WTC11 (cell line): ENCODE data around the gene NUDT22. TPM values are rescaled to one million over a fixed set of nuclear protein-coding genes. Genes with fewer than 3 reads are reported as not detected.

ENCODE experiments used
- ATAC-seq: fragments of 200-7000 bp; cut with Tn5 transposase; 2 replicates; pipeline ENCODE4 v1.10.0; 2021; ENCODE audit warnings: mild to moderate bottlenecking, moderate library complexity
- CTCF ChIA-PET: fragments of 300-600 bp; sonication (Branson Sonifier 250); formaldehyde crosslinking; loops from one replicate; lab custom pipeline; 2021; ENCODE audit warnings: antibody characterized with exemption; lab: Charles Lee
- POLR2A ChIA-PET: fragments of 350-600 bp; sonication (Branson Sonifier 250); formaldehyde crosslinking; loops from one replicate; lab custom pipeline; 2021; ENCODE audit warnings: antibody characterized with exemption; lab: Charles Lee
- DNase-seq: peaks from one replicate; pipeline ENCODE4 v3.0.0; 2021; ENCODE audit warnings: low spot score
- H3K27ac Mint-ChIP-seq: 2 replicates; pipeline ENCODE4 v1.8.0; 2021; ENCODE audit warnings: mixed read lengths
- H3K27me3 Mint-ChIP-seq: 2 replicates; pipeline ENCODE4 v1.8.0; 2021; ENCODE audit warnings: low read depth, mild to moderate bottlenecking, moderate library complexity, mixed read lengths
- H3K36me3 Mint-ChIP-seq: 2 replicates; pipeline ENCODE4 v1.8.0; 2021; ENCODE audit warnings: mixed read lengths
- H3K4me1 Mint-ChIP-seq: 2 replicates; pipeline ENCODE4 v1.8.0; 2022; ENCODE audit warnings: mixed read lengths
- H3K4me3 Mint-ChIP-seq: 2 replicates; pipeline ENCODE4 v1.8.0; 2021; ENCODE audit warnings: mild to moderate bottlenecking, moderate library complexity, mixed read lengths
- H3K9me3 Mint-ChIP-seq: 2 replicates; pipeline ENCODE4 v1.8.0; 2021; ENCODE audit warnings: mixed read lengths
- ATF1 ChIP-seq: sonication (generic); formaldehyde crosslinking; IDR thresholded peaks from 2 replicates; pipeline ENCODE4 v1.8.1; 2023; ENCODE audit warnings: mild to moderate bottlenecking, moderate library complexity, missing genetic modification reagents
- CBFB ChIP-seq: sonication (generic); formaldehyde crosslinking; IDR thresholded peaks from 2 replicates; pipeline ENCODE4 v1.8.1; 2022; ENCODE audit warnings: mild to moderate bottlenecking, low read depth, missing genetic modification reagents
- CREM ChIP-seq: sonication (generic); formaldehyde crosslinking; IDR thresholded peaks from 2 replicates; pipeline ENCODE4 v1.8.1; 2022; ENCODE audit warnings: mild to moderate bottlenecking, missing genetic modification reagents, moderate library complexity
- ETV6 ChIP-seq: sonication (generic); formaldehyde crosslinking; IDR thresholded peaks from 2 replicates; pipeline ENCODE4 v1.8.1; 2022; ENCODE audit warnings: mild to moderate bottlenecking, missing genetic modification reagents
- GTF2I ChIP-seq: fragments of 250-450 bp; sonication (Bioruptor Pico); conservative IDR thresholded peaks from 2 replicates; pipeline ENCODE4 v1.4.0; 2021; ENCODE audit warnings: mild to moderate bottlenecking
- IRF2 ChIP-seq: sonication (generic); formaldehyde crosslinking; IDR thresholded peaks from 2 replicates; pipeline ENCODE4 v1.8.0; 2022; ENCODE audit warnings: low read depth, missing genetic modification reagents, borderline replicate concordance
- JUN ChIP-seq: sonication (generic); formaldehyde crosslinking; IDR thresholded peaks from 2 replicates; pipeline ENCODE4 v1.8.0; 2023; ENCODE audit warnings: mild to moderate bottlenecking, missing genetic modification reagents
- MAX ChIP-seq: sonication (generic); formaldehyde crosslinking; IDR thresholded peaks from 2 replicates; pipeline ENCODE4 v1.8.0; 2022; ENCODE audit warnings: mild to moderate bottlenecking, missing genetic modification reagents
- NFE2L1 ChIP-seq: sonication (generic); formaldehyde crosslinking; IDR thresholded peaks from 2 replicates; pipeline ENCODE4 v1.8.1; 2023; ENCODE audit warnings: missing genetic modification reagents
- NR2C2 ChIP-seq: sonication (generic); formaldehyde crosslinking; IDR thresholded peaks from 2 replicates; pipeline ENCODE4 v1.8.0; 2022; ENCODE audit warnings: mild to moderate bottlenecking, missing genetic modification reagents
- OVOL2 ChIP-seq: fragments of 250-450 bp; sonication (Bioruptor Pico); IDR thresholded peaks from 2 replicates; pipeline ENCODE4 v1.9.0; 2021; ENCODE audit warnings: mild to moderate bottlenecking, borderline replicate concordance
- RELA ChIP-seq: sonication (generic); formaldehyde crosslinking; IDR thresholded peaks from 2 replicates; pipeline ENCODE4 v1.8.1; 2022; ENCODE audit warnings: missing genetic modification reagents, mild to moderate bottlenecking, borderline replicate concordance
- SMAD4 ChIP-seq: sonication (generic); formaldehyde crosslinking; IDR thresholded peaks from 2 replicates; pipeline ENCODE4 v1.8.0; 2022; ENCODE audit warnings: mild to moderate bottlenecking, missing genetic modification reagents
- SP1 ChIP-seq: sonication (generic); formaldehyde crosslinking; conservative IDR thresholded peaks from 2 replicates; pipeline ENCODE4 v1.8.1; 2022; ENCODE audit warnings: missing genetic modification reagents
- TCF7 ChIP-seq: sonication (generic); formaldehyde crosslinking; IDR thresholded peaks from 2 replicates; pipeline ENCODE4 v1.8.0; 2022; ENCODE audit warnings: mild to moderate bottlenecking, low read depth, missing genetic modification reagents, moderate library complexity
- TEAD1 ChIP-seq: sonication (generic); formaldehyde crosslinking; IDR thresholded peaks from 2 replicates; pipeline ENCODE4 v1.8.0; 2022; ENCODE audit warnings: mild to moderate bottlenecking, missing genetic modification reagents
- USF2 ChIP-seq: sonication (generic); formaldehyde crosslinking; IDR thresholded peaks from 2 replicates; pipeline ENCODE4 v1.8.1; 2023; ENCODE audit warnings: mild to moderate bottlenecking, missing genetic modification reagents, moderate library complexity
- ZBTB21 ChIP-seq: sonication (generic); formaldehyde crosslinking; IDR thresholded peaks from 2 replicates; pipeline ENCODE4 v1.8.1; 2023; ENCODE audit warnings: mild to moderate bottlenecking, missing genetic modification reagents, borderline replicate concordance
- ZNF219 ChIP-seq: sonication (generic); formaldehyde crosslinking; IDR thresholded peaks from 2 replicates; pipeline ENCODE4 v1.8.0; 2023; ENCODE audit warnings: missing genetic modification reagents, mild to moderate bottlenecking, borderline replicate concordance
- ZNF232 ChIP-seq: sonication (generic); formaldehyde crosslinking; IDR thresholded peaks from 2 replicates; pipeline ENCODE4 v1.8.0; 2022; ENCODE audit warnings: mild to moderate bottlenecking, missing genetic modification reagents
- ZNF512 ChIP-seq: sonication (generic); formaldehyde crosslinking; IDR thresholded peaks from 2 replicates; pipeline ENCODE4 v1.8.1; 2022; ENCODE audit warnings: missing genetic modification reagents, borderline replicate concordance
- total RNA-seq: library from RNA; stranded (reverse); gene quantifications from 3 replicates; pipeline ENCODE4 v1.2.3, GENCODE V29; 2021
- TF ChIP-seq, protein P1 (sequence below): fragments of 250-450 bp; sonication (Bioruptor Pico); IDR thresholded peaks from 2 replicates; pipeline ENCODE4 v1.9.0; 2021; ENCODE audit warnings: moderate library complexity, mild to moderate bottlenecking, inconsistent platforms, borderline replicate concordance
- TF ChIP-seq, protein P2 (sequence below): fragments of 250-450 bp; sonication (Bioruptor Pico); IDR thresholded peaks from 2 replicates; pipeline ENCODE4 v2.1.2; 2022; ENCODE audit warnings: mild to moderate bottlenecking, moderate library complexity

The NUDT22 gene
- total RNA-seq, 1 experiment from 2014 or later = 64.4 TPM

DNA sequence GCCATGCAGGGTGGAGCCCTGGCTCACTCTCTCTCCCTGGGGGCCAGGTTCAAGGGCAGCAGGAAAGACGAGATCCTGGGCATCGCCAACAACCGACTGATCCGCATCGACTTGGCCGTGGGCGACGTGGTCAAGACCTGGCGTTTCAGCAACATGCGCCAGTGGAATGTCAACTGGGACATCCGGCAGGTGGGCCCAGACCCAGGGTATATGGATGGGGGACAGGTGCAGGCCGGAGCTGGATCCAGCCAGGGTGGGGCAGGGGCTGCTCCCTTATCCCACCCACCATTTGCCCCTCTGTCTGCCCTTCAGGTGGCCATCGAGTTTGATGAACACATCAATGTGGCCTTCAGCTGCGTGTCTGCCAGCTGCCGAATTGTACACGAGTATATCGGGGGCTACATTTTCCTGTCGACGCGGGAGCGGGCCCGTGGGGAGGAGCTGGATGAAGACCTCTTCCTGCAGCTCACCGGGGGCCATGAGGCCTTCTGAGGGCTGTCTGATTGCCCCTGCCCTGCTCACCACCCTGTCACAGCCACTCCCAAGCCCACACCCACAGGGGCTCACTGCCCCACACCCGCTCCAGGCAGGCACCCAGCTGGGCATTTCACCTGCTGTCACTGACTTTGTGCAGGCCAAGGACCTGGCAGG, 2.9 kb upstream of the NUDT22 start:
- no peaks in the 10 kb centered on the region for H3K27me3 Mint-ChIP-seq
- TF ChIP-seq CREM (CRISPR knock-in tag) = no peak
- TF ChIP-seq, protein P1, sequence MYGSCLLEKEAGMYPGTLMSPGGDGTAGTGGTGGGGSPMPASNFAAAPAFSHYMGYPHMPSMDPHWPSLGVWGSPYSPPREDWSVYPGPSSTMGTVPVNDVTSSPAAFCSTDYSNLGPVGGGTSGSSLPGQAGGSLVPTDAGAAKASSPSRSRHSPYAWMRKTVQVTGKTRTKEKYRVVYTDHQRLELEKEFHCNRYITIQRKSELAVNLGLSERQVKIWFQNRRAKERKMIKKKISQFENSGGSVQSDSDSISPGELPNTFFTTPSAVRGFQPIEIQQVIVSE (CRISPR knock-in tag) = no peak
- DNase-seq (no peak), ATAC-seq (no peak)
- CTCF ChIA-PET = interaction anchor here (1.0 to 2.1 kb wide), 2 partner anchors 18 to 19 kb away, joined by 3 to 7 read pairs; no protein-coding TSS in a partner anchor
- POLR2A ChIA-PET = interaction anchor here (0.6 to 1.0 kb wide), 3 partner anchors 9 to 22 kb away, joined by 3 to 5 read pairs (median 5); no protein-coding TSS in a partner anchor
- H3K9me3 Mint-ChIP-seq = no peaks in the 10 kb centered on the region
- H3K4me1 Mint-ChIP-seq = peaks cover 15% of the 10 kb centered on the region
- H3K4me3 Mint-ChIP-seq = no peak overlapping the region
- no peaks in the 10 kb centered on the region for H3K36me3 Mint-ChIP-seq
- no peak overlapping the region for H3K27ac Mint-ChIP-seq

DNA sequence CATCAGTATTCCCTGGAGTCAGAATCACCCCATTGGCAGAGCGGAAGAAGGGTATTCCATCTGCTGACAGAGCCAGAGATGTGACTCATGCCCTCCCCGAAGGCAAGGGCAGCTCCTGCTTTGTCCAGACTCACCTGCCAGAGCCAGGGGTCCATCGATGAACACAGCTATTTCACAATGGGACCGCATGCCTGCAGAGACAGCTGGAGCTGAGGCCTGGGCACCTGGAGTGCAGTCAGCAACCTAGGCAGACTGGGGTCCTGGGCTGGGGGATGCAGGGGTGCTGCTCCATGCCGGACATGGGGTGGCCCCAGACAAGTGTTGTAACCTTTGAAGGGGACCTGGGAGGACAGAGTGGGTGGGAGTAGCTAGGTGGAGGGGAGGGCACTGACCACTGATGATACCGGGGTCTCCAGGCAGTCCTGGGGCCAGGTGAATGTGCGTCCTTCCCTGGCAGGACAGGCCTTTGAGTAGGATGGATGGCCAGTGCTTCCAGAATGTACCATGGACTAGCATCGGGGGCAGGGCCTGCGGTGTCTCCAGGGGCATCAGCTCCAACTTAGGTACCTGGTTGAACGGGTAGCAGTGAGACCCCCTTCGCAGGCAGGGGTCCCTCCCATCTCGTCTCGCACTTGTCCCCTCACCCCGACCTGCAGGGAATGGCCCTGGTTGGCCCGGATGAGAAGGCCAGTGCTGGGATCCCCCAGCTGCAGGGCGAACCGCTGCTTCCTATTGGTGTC, 1.8 kb upstream of the NUDT22 start:
- Mint-ChIP-seq H3K4me1 (peaks cover 16% of the 10 kb centered on the region), H3K4me3 (peak overlapping the region; percentile 81), H3K27ac (no peak overlapping the region), H3K9me3 (no peaks in the 10 kb centered on the region), H3K27me3 (no peaks in the 10 kb centered on the region), H3K36me3 (no peaks in the 10 kb centered on the region)
- no peak for DNase-seq
- ChIA-PET POLR2A (interaction anchor here (1.0 kb wide), 1 partner anchor 20 kb away, joined by 3 read pairs; no protein-coding TSS in a partner anchor), CTCF (interaction anchor here (0.7 to 2.1 kb wide), 4 partner anchors 17 to 45 kb away, joined by 3 to 7 read pairs (median 4); partner anchors contain the start of gene STIP1)
- no peak for TF ChIP-seq IRF2 (CRISPR knock-in tag)
- TF ChIP-seq ZNF219 = no peak
- TF ChIP-seq, protein P2, sequence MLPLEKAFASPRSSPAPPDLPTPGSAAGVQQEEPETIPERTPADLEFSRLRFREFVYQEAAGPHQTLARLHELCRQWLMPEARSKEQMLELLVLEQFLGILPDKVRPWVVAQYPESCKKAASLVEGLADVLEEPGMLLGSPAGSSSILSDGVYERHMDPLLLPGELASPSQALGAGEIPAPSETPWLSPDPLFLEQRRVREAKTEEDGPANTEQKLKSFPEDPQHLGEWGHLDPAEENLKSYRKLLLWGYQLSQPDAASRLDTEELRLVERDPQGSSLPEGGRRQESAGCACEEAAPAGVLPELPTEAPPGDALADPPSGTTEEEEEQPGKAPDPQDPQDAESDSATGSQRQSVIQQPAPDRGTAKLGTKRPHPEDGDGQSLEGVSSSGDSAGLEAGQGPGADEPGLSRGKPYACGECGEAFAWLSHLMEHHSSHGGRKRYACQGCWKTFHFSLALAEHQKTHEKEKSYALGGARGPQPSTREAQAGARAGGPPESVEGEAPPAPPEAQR (CRISPR knock-in tag) = no peak
- TF ChIP-seq TEAD1 = no peak
- TF ChIP-seq GTF2I (CRISPR knock-in tag) = no peak
- TF ChIP-seq CREM (CRISPR knock-in tag) = no peak
- TF ChIP-seq RELA (CRISPR knock-in tag) = no peak
- TF ChIP-seq MAX (CRISPR knock-in tag) = no peak
- no peak for TF ChIP-seq USF2
- ATAC-seq = no peak

- POLR2A ChIA-PET = interaction anchor here (0.6 to 1.0 kb wide), 2 partner anchors 19 to 21 kb away, joined by 3 read pairs; no protein-coding TSS in a partner anchor
- peak overlapping the region; percentile 57 for H3K27ac Mint-ChIP-seq
- H3K27me3 Mint-ChIP-seq = no peaks in the 10 kb centered on the region
- H3K9me3 Mint-ChIP-seq = no peaks in the 10 kb centered on the region
- no peak for ATAC-seq
- H3K36me3 Mint-ChIP-seq = no peaks in the 10 kb centered on the region
- CTCF ChIA-PET = interaction anchor here (0.5 to 3.8 kb wide), 10 partner anchors 10 to 1363 kb away, joined by 3 to 27 read pairs (median 7); partner anchors contain the start of genes ESRRA, FERMT3, MACROD1 and PLCB3
- peaks cover 23% of the 10 kb centered on the region for H3K4me1 Mint-ChIP-seq
- no peak for DNase-seq
- peak overlapping the region; percentile 81 for H3K4me3 Mint-ChIP-seq
- TF ChIP-seq ZNF232 (no peak), SMAD4 (CRISPR knock-in tag) (no peak), JUN (CRISPR knock-in tag) (no peak), OVOL2 (CRISPR knock-in tag) (no peak), ETV6 (no peak), NR2C2 (CRISPR knock-in tag) (no peak), ATF1 (CRISPR knock-in tag) (no peak), ZBTB21 (CRISPR knock-in tag) (no peak), MAX (CRISPR knock-in tag) (no peak), USF2 (no peak), NFE2L1 (CRISPR knock-in tag) (no peak), TCF7 (0 out of 2 replicates have a peak, but pooled peaks have one; percentile 48), ZNF512 (CRISPR knock-in tag) (no peak), CBFB (0 out of 2 replicates have a peak, but pooled peaks have one; percentile 5), GTF2I (CRISPR knock-in tag) (no peak), SP1 (CRISPR knock-in tag) (0 out of 2 replicates have a peak, but pooled peaks have one; percentile 9)
Observed at GRCh38 chr11:64224891-64225607, 1.0 kb upstream of the NUDT22 start.
